Measurements from ENCODE around the gene NSD1.

Gene NSD1

DNA sequence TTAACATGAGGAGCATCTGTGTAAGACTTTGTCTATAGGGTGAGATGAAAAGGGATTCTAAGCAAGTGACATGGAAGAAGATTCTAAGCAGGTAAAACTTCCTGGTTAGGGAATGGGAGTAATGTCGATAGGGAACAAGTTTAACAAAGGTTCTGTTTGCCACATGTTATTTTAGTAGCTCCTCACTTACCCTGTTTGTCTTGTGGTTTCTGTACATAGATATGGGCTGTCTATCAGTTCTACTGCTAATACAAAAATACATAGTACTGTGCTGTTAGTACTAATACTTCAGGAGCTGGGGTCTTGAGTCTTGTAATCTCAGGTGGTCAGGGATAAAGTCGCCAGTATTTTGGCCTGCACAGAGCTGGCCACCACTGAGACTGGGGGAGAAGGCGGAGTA lies 137.1 kb downstream of the NSD1 start:
- peaks cover 65% of the 10 kb centered on the region for H3K36me3 ChIP-seq (ENCODE audit: control insufficient read depth, insufficient read depth, low read length, severe bottlenecking)
- DNase-seq (ENCODE audit: low read depth) = no peak
- no peaks in the 10 kb centered on the region for H3K27me3 ChIP-seq (replicated peaks; ENCODE audit: control insufficient read depth, insufficient read depth, low read length)
- H3K4me1 ChIP-seq (ENCODE audit: control insufficient read depth, insufficient read depth, low read length) = peaks cover 24% of the 10 kb centered on the region
- H3K9ac ChIP-seq (ENCODE audit: low read length) = no peak overlapping the region
- H3K9me3 ChIP-seq (ENCODE audit: control insufficient read depth, low read length) = no peaks in the 10 kb centered on the region
- no peak overlapping the region for H3K4me3 ChIP-seq (ENCODE audit: low read length)

DNA sequence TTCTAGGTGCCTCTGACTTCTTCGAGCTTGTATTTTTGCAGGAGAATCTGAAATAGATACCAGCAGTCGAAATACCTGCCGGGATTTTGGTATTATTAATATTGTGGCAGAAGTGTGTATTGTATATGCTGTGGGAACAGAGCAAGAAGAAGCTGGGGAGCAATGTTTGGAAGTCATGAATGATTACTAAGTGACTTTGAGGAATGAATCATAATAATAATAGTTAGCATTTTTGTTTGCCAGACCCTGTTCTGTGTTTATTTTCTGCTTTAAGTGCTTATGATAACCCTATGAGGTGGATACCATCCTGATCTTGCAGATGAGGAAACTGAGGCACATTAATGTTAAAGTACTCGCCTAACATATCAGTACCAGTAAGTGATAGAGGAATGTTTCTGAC lies 137.5 kb downstream of the NSD1 start:
- H3K9ac ChIP-seq (ENCODE audit: low read length) = no peak overlapping the region
- H3K4me1 ChIP-seq (ENCODE audit: control insufficient read depth, insufficient read depth, low read length) = peaks cover 24% of the 10 kb centered on the region
- peaks cover 65% of the 10 kb centered on the region for H3K36me3 ChIP-seq (ENCODE audit: control insufficient read depth, insufficient read depth, low read length, severe bottlenecking)
- H3K9me3 ChIP-seq (ENCODE audit: control insufficient read depth, low read length) = no peaks in the 10 kb centered on the region
- peak; percentile 3 for DNase-seq (ENCODE audit: low read depth)
- no peaks in the 10 kb centered on the region for H3K27me3 ChIP-seq (replicated peaks; ENCODE audit: control insufficient read depth, insufficient read depth, low read length)
- H3K4me3 ChIP-seq (ENCODE audit: low read length) = no peak overlapping the region

DNA sequence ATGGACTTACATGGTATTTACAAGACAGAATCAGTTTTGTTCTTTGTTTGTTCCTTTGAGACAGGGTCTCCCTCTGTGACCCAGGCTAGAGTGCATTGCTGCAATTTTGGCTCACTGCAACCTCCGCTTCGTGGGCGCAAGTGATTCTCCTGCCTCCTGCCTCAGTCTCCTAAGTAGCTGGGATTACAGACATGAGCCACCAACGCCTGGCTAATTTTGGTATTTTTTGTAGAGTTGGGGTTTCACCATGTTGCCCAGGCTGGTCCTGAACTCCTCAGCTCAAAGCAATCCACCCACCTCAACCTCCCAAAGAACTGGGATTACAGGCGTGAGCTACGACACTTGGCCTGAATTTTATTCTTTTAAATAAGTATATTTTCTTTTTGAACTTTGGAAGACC lies 142.3 kb downstream of the NSD1 start:
- DNase-seq (ENCODE audit: low read depth) = no peak
- no peaks in the 10 kb centered on the region for H3K9me3 ChIP-seq (ENCODE audit: control insufficient read depth, low read length)
- no peak overlapping the region for H3K4me3 ChIP-seq (ENCODE audit: low read length)
- no peak overlapping the region for H3K9ac ChIP-seq (ENCODE audit: low read length)
- peaks cover 3% of the 10 kb centered on the region for H3K4me1 ChIP-seq (ENCODE audit: control insufficient read depth, insufficient read depth, low read length)
- peaks cover 59% of the 10 kb centered on the region for H3K36me3 ChIP-seq (ENCODE audit: control insufficient read depth, insufficient read depth, low read length, severe bottlenecking)
- no peaks in the 10 kb centered on the region for H3K27me3 ChIP-seq (replicated peaks; ENCODE audit: control insufficient read depth, insufficient read depth, low read length)

DNA sequence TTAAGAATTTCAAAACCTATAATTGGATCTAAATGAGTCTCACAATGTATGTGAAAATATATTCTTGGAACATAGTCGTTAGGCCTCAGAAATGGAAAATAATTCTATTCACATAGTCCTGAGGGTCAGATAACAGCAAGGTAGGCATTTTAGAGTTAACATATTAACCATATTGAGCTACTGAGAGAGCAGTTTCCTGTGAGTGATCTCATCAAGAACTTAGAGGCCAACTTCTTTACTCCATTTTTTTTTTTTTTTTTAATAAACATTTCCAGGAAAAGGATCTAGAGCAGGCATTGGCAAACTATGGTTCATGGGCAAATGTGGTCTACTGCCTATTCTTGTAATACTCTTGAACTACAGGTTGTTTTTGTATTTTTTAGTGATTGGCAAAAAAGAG lies 143.3 kb downstream of the NSD1 start:
- Histone ChIP-seq H3K4me1 (ENCODE audit: control insufficient read depth, insufficient read depth, low read length) (no peaks in the 10 kb centered on the region), H3K36me3 (ENCODE audit: control insufficient read depth, insufficient read depth, low read length, severe bottlenecking) (peaks cover 61% of the 10 kb centered on the region), H3K9me3 (ENCODE audit: control insufficient read depth, low read length) (no peaks in the 10 kb centered on the region), H3K27me3 (replicated peaks; ENCODE audit: control insufficient read depth, insufficient read depth, low read length) (no peaks in the 10 kb centered on the region), H3K9ac (ENCODE audit: low read length) (no peak overlapping the region), H3K4me3 (ENCODE audit: low read length) (no peak overlapping the region)
- DNase-seq (ENCODE audit: low read depth) = no peak

DNA sequence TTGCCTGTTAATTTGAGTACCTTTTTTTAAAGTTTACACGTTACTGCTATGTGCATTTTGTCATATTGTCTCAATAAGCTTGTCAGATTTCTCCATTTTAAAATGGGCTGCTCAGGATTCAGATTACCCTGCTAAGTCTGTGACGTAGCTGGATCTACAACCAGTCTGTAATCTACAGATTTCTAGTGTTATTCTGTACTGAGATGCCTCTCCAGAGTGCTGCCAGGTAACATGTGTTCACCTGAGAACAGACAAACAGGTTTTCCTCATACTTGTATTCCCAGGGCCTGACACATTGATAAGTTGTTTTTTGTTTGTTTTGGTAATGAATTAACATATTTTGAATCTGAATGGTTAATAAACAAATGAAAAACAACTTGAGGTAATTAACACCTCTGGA lies 154.6 kb downstream of the NSD1 start:
- Histone ChIP-seq H3K9ac (ENCODE audit: low read length) (no peak overlapping the region), H3K9me3 (ENCODE audit: control insufficient read depth, low read length) (no peaks in the 10 kb centered on the region), H3K4me1 (ENCODE audit: control insufficient read depth, insufficient read depth, low read length) (no peaks in the 10 kb centered on the region), H3K27me3 (replicated peaks; ENCODE audit: control insufficient read depth, insufficient read depth, low read length) (no peaks in the 10 kb centered on the region), H3K36me3 (ENCODE audit: control insufficient read depth, insufficient read depth, low read length, severe bottlenecking) (peaks cover 67% of the 10 kb centered on the region), H3K4me3 (ENCODE audit: low read length) (no peak overlapping the region)
- no peak for DNase-seq (ENCODE audit: low read depth)

DNA sequence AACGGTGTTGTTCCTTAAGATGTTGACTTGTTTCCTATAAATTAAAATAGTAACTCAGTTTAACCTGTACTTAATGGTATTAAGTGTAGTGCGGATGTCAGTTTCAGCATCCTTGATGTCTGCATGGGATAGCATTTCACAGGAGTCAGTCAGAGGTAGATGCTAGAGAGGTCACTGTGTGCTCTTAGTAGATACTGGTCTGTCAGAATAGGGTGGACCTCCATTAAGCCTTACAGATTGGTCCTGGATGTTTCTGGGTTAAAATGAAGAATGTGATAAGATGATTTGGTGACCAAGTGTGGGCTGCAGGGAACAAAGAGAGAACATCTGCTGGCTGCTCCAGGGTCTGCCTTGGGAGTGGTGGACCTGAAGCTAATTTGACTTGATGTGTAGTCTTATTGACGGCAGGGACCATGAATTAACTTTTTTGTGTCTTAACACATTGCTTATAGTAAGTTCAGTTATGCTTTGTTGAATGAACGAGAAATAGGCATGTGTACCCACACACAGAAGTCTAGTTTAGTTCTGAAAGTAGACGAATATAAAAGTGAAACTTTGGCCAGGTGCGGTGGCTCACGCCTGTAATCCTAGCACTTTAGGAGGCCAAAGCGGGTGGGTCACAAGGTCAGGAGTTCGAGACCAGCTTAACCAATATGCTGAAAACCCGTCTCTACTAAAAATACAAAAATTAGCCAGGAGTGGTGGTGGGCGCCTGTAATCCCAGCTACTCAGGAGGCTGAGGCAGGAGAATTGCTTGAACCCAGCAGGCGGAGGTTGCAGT lies 157.4 kb downstream of the NSD1 start:
- no peak for DNase-seq (ENCODE audit: low read depth)
- Histone ChIP-seq H3K36me3 (ENCODE audit: control insufficient read depth, insufficient read depth, low read length, severe bottlenecking) (peaks cover 73% of the 10 kb centered on the region), H3K9ac (ENCODE audit: low read length) (no peak overlapping the region), H3K4me1 (ENCODE audit: control insufficient read depth, insufficient read depth, low read length) (no peaks in the 10 kb centered on the region), H3K9me3 (ENCODE audit: control insufficient read depth, low read length) (no peaks in the 10 kb centered on the region), H3K27me3 (replicated peaks; ENCODE audit: control insufficient read depth, insufficient read depth, low read length) (no peaks in the 10 kb centered on the region), H3K4me3 (ENCODE audit: low read length) (no peak overlapping the region)

DNA sequence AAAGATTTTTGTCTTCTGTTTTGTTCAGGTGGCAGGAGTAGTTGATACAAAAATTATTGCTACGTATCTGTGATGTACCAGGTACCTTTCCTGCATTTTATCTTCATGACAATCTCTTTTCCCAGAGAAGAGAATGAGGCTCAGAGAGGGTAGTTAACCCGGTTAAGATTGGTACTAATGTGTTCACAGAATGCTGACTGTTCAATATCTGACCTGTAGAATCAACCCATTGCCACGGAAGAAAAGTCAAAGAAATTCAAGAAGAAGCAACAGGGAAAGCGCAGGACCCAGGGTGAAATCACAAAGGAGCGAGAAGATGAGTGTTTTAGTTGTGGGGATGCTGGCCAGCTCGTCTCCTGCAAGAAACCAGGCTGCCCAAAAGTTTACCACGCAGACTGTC lies 158.2 kb downstream of the NSD1 start:
- no peaks in the 10 kb centered on the region for H3K27me3 ChIP-seq (replicated peaks; ENCODE audit: control insufficient read depth, insufficient read depth, low read length)
- no peak overlapping the region for H3K9ac ChIP-seq (ENCODE audit: low read length)
- peaks cover 68% of the 10 kb centered on the region for H3K36me3 ChIP-seq (ENCODE audit: control insufficient read depth, insufficient read depth, low read length, severe bottlenecking)
- H3K9me3 ChIP-seq (ENCODE audit: control insufficient read depth, low read length) = no peaks in the 10 kb centered on the region
- no peak overlapping the region for H3K4me3 ChIP-seq (ENCODE audit: low read length)
- H3K4me1 ChIP-seq (ENCODE audit: control insufficient read depth, insufficient read depth, low read length) = no peaks in the 10 kb centered on the region
- DNase-seq (ENCODE audit: low read depth) = no peak

DNA sequence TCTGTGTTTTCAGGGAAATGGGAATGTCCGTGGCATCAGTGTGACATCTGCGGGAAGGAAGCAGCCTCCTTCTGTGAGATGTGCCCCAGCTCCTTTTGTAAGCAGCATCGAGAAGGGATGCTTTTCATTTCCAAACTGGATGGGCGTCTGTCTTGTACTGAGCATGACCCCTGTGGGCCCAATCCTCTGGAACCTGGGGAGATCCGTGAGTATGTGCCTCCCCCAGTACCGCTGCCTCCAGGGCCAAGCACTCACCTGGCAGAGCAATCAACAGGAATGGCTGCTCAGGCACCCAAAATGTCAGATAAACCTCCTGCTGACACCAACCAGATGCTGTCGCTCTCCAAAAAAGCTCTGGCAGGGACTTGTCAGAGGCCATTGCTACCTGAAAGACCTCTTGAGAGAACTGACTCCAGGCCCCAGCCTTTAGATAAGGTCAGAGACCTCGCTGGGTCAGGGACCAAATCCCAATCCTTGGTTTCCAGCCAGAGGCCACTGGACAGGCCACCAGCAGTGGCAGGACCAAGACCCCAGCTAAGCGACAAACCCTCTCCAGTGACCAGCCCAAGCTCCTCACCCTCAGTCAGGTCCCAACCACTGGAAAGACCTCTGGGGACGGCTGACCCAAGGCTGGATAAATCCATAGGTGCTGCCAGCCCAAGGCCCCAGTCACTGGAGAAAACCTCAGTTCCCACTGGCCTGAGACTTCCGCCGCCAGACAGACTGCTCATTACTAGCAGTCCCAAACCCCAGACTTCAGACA lies 160.4 kb downstream of the NSD1 start:
- no peak for DNase-seq (ENCODE audit: low read depth)
- Histone ChIP-seq H3K27me3 (replicated peaks; ENCODE audit: control insufficient read depth, insufficient read depth, low read length) (no peaks in the 10 kb centered on the region), H3K4me3 (ENCODE audit: low read length) (no peak overlapping the region), H3K9ac (ENCODE audit: low read length) (no peak overlapping the region), H3K9me3 (ENCODE audit: control insufficient read depth, low read length) (no peaks in the 10 kb centered on the region), H3K4me1 (ENCODE audit: control insufficient read depth, insufficient read depth, low read length) (peaks cover 6% of the 10 kb centered on the region), H3K36me3 (ENCODE audit: control insufficient read depth, insufficient read depth, low read length, severe bottlenecking) (peaks cover 48% of the 10 kb centered on the region)

DNA sequence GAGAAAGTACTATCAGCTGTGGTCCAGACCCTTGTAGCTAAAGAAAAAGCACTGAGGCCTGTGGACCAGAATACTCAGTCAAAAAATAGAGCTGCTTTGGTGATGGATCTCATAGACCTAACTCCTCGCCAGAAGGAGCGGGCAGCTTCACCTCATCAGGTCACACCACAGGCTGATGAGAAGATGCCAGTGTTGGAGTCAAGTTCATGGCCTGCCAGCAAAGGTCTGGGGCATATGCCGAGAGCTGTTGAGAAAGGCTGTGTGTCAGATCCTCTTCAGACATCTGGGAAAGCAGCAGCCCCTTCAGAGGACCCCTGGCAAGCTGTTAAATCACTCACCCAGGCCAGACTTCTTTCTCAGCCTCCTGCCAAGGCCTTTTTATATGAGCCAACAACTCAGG lies 161.1 kb downstream of the NSD1 start:
- H3K27me3 ChIP-seq (replicated peaks; ENCODE audit: control insufficient read depth, insufficient read depth, low read length) = no peaks in the 10 kb centered on the region
- H3K4me1 ChIP-seq (ENCODE audit: control insufficient read depth, insufficient read depth, low read length) = peaks cover 6% of the 10 kb centered on the region
- no peaks in the 10 kb centered on the region for H3K9me3 ChIP-seq (ENCODE audit: control insufficient read depth, low read length)
- no peak overlapping the region for H3K9ac ChIP-seq (ENCODE audit: low read length)
- DNase-seq (ENCODE audit: low read depth) = no peak
- H3K36me3 ChIP-seq (ENCODE audit: control insufficient read depth, insufficient read depth, low read length, severe bottlenecking) = peaks cover 46% of the 10 kb centered on the region
- no peak overlapping the region for H3K4me3 ChIP-seq (ENCODE audit: low read length)

DNA sequence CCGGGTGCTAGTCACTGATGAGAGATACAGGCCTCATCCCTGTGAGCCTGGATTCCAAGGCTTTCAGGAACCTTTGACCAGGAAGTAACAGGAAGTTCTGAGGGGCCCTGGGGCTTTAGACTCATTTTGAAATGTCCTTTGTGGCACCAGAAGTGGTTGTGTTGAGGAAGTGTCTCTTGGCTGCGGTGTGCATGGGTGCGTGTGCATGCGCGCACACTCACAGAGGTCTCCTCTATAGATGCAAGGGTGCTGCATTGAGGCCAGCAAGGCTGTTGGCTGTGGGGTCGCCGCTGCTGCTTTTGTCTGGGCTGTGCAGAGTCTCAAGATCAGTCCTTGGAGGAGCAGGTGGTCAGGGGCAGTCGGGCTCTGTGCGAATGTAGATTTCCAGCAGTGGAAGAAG lies 162.4 kb downstream of the NSD1 start:
- Histone ChIP-seq H3K9ac (ENCODE audit: low read length) (no peak overlapping the region), H3K27me3 (replicated peaks; ENCODE audit: control insufficient read depth, insufficient read depth, low read length) (no peaks in the 10 kb centered on the region), H3K9me3 (ENCODE audit: control insufficient read depth, low read length) (no peaks in the 10 kb centered on the region), H3K4me1 (ENCODE audit: control insufficient read depth, insufficient read depth, low read length) (peaks cover 11% of the 10 kb centered on the region), H3K36me3 (ENCODE audit: control insufficient read depth, insufficient read depth, low read length, severe bottlenecking) (peaks cover 47% of the 10 kb centered on the region), H3K4me3 (ENCODE audit: low read length) (no peak overlapping the region)
- no peak for DNase-seq (ENCODE audit: low read depth)

DNA sequence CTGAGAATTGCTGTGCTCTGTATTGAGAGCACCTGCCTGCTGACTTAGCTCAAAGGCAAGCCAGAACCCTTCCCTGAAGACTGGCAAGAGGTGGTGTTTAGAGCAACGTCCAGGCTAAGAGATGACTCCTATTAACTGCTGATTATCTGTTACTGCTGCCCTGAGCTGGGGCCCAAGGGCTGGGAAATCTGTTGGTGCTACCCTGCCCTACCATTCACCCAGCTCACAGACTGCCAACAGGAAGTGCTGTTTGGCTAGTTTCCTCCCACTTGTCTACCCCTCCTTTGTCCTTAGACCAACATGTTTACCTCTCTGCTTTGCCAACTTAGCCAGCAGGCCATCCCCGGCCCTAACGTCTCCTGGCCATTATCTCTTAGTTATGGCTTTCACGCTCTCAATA lies 163.0 kb downstream of the NSD1 start:
- Histone ChIP-seq H3K9ac (ENCODE audit: low read length) (no peak overlapping the region), H3K36me3 (ENCODE audit: control insufficient read depth, insufficient read depth, low read length, severe bottlenecking) (peaks cover 52% of the 10 kb centered on the region), H3K4me3 (ENCODE audit: low read length) (no peak overlapping the region), H3K9me3 (ENCODE audit: control insufficient read depth, low read length) (no peaks in the 10 kb centered on the region), H3K27me3 (replicated peaks; ENCODE audit: control insufficient read depth, insufficient read depth, low read length) (no peaks in the 10 kb centered on the region), H3K4me1 (ENCODE audit: control insufficient read depth, insufficient read depth, low read length) (peaks cover 11% of the 10 kb centered on the region)
- no peak for DNase-seq (ENCODE audit: low read depth)

Data from adipocyte (in vitro differentiated cells).